Anterior cingulate cortex (tissue), 58 donors: ENCODE results near the gene XPNPEP1.

ENCODE experiments used
- DNase-seq, 58 donors: peaks; one replicate each; lab custom pipeline; 2025; lab: John Stamatoyannopoulos, UW

XPNPEP1 gene

DNA sequence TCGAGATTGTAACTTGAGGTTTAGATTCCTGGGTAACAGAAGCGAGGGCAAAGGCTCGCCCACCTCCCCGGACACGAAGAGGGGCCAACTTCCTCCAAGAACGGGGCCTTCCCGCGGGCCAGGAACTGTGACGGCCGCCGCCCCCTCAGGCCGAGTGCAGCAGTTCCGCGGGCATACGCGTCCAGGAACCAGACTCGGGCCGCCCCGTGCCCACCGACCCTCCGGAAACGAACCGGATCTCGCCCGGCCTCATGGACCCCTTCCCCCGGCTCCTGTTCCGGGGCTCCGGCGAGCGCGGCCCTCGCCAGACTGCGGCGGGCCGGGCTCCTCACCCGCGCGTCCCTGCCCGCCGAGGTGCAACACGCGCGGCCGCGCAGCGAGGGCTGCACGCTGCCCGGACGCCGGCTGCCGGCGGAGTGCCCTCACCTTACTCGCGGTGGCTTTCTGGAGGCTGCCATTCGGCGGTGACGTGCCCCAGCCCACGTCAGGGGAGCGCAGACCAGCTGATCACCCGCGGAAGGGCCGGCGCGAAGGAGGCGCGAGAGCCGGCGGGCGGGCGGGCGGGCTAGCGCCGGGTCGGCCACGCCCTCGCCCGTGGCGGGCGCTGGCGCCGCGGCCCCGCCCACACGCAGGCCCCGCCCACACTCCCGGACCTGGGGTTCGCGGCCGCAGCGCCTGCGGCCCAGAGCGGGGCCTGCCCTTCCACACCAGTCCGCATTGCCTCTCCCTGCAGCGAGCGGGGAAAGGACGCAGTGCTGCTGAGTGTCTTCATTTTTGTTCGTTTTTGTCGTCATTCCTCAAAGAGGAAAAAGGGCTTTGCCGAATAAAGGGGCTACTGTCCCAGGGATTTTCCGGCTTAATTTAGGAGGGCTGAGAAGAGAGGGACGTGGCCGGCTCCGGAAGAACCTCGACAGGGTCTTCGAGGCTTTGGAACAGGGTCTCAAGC, at the start of gene XPNPEP1:
Gene XPNPEP1, minus strand, starts transcription at position 536 of the 946 bp plus-strand sequence. Its CDS starts 78 bp downstream, at position 458.
- peak in 57 of 58 donors; percentile 24 to 92 (median 84) for DNase-seq

GRCh38 chr10:109972372-109973001, 49.2 kb upstream of the XPNPEP1 start:
- DNase-seq, result no peak

- DNase-seq, result no peak
Observed at GRCh38 chr10:109971634-109972033, 48.3 kb upstream of the XPNPEP1 start.

DNA sequence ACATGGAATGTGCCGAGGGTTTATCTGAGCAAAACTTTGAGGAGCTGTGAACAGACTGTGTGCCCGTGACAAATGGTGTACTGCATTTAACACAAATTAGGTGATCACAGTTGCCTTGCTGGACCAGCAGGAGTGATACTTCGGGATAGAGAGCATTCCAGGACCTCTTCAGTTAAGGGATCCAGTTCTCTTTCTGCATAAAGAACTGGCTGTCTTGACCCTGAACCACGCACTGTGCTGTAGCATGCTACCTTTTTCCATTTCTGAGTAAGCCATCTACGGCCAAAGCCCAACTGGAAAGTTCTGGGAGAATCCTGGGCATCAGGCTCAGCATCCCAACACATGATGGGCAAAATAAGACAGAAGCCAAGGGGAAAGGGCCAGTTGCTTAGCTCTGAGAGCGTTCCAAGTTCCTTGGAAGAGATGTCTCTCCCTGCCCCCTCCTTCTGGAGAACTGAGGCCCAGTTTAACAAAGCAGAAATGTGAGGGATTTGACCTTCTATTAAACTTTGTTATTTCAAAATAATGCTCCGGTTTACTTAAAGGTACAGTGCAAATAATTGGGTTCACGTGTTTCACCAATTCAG, 46.5 kb upstream of the XPNPEP1 start:
- DNase-seq, result peak in 5 of 58 donors; percentile 8 to 27 (median 20)

DNA sequence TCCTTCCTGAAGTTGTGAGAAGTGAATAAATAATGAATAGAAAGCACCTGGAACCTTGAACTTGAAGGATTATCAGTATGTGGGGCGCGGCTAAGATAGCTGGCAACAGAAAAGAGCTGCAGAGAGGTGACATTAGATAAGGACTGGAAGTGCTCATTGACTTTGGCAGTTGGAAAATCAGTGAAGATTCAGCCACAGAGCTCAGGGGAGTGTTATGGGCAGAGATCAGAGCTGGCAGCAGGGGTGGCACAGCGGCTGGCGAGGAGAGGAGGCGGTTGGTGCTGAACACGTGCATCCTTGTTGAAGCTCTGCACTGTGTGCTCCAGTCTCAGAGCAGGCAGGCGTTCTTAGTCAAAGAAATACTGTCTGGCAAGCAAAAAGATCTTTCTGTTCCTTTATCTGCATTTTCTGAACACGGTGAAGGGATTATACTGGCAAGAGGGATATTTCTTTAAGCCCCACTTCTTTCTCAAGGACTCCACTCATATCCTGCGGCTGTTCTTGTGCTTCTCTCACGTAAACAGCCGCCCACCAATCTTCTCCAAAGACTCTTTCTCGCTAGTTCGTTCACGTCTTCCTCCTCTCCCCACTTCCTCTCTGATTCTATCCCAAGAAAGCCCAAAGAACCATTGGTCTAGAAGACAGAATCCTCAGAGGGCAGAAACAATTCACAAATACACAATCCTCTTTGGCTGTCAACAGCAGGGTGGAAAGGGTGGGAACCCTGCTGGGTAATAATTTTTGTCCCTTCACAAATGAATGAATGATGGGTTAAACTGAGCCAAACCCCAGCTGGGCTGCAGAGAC, 45.8 kb upstream of the XPNPEP1 start:
- peak in 42 of 58 donors; percentile 14 to 73 (median 42) for DNase-seq

- DNase-seq, result no peak
Observed at GRCh38 chr10:109967739-109968088, 44.4 kb upstream of the XPNPEP1 start.

- DNase-seq, result no peak
Observed at GRCh38 chr10:109966961-109967738, 43.8 kb upstream of the XPNPEP1 start.

DNA sequence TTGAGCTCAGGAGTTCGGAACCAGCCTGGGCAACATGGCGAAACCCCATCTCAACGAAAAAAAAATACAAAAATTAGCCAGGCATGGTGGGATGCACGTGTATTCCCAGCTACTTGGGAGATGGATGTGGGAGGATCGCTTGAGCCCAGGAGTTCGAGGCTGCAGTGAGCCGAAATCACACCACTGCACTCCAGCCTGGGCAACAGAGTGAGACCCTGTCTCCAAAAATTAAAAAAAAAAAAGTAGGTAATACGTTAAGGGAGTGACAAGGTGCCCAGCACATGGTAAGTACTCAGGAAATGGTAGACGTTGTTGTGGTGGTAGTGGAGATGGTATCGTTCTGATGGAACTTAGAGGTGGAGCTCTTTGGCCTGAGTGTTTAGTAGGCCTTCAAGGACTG, 41.0 kb upstream of the XPNPEP1 start:
- no peak for DNase-seq

- DNase-seq, result no peak
Observed at GRCh38 chr10:109963439-109963838, 40.1 kb upstream of the XPNPEP1 start.

GRCh38 chr10:109962247-109962646, 38.9 kb upstream of the XPNPEP1 start:
- no peak for DNase-seq

DNA sequence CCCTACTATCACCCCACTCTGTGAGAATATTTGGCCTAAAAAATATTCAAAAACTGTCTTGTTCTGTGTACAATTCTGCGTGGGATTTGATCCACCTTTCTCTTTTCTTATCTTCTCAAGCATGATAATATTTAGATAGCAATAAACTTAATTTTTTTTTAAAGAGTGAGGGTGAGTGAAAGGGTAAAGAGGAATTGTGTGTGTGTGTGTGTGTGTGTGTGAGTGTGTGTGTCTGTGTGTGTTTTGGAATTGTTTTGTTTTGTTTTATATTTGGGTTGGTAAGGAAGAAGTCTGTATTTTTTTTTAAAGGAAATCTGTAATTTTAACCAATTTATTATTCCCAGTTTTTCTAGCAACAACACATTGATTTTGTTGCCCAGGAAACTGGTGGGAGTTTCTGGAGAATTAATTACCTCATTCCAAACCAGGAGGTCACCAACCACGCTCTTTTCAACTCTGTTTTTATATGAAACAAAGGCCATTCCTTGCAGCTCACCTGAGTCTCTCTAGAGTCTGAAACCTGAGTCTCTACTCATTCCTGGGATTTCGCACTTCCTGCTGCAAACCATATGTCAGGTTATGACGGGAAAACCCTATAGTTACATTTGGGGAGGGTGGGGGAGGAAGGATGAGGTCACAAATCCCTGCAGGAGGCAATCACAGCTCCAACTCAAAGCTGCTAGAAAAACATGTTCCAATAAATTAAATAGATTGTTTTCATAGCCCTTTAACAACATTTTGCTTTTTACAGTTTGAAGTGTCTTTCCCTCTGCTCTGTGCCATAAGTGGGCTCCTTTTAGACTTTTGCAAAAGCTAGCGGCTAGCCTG, 38.1 kb upstream of the XPNPEP1 start:
- no peak for DNase-seq

- no peak for DNase-seq
Observed at GRCh38 chr10:109960682-109961081, 37.4 kb upstream of the XPNPEP1 start.

DNA sequence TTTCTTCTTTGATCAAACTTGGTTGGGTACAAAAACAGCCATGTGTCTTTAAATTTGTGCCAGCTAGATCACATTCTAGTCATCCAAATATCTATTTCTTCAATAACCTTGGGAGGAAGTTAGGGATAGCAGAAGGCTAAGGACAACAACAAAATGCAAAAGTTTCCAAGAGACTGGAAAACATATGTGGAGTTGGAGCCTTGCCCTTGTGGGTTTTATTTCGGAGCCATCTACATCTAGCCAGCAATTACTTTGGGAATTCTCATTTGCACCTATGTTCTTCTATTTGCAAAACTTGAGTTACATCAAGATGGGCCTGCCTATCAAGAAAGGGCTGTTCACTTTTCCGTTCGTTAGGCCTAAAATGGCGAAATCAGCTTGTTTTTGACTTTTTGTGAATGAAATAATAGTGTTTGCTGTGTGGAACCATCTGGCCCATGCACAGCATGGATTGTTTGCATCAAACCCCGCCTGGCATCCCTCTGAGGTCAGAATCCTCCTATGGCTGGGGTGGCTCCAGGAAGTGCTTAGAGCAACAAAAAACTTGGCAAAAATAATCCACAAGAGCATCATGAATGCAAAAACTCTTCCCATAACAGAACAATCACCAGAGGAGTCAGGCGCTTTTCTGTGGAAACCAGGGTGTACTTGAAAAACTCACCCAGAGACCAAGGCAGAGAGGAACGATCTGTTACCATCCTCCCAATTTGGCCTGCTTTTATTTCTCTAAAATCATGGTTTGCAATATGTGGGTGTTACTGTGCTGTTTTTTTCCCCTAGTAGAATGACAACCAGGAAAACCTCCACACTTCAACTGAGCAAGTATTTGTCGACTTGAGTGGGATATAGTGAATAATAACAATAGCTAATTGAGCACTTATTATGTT, 36.2 kb upstream of the XPNPEP1 start:
- DNase-seq, result peak in 5 of 58 donors; percentile 18 to 59 (median 30)

DNA sequence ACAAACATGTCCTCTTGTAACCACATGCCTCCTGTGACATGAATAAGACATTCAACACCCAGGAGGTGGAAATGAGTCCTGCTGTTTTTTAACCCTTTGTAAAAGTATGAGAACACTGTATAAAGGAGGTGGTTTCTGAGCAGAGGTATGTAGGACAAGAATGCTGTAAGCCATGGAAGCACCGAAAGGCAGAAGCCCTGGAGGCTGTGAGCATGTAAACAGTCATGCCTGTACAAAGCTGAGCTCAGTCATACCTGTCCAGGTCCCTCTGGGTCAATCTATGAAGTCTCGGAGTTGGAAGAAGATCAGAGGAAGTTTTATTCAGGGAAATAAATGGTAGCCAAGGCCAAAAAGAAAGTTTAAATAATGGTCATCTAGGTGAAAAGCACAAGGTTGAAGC, 34.7 kb upstream of the XPNPEP1 start:
- DNase-seq, result no peak

- no peak for DNase-seq
Observed at GRCh38 chr10:109957092-109957797, 33.9 kb upstream of the XPNPEP1 start.

GRCh38 chr10:109956454-109957091, 33.3 kb upstream of the XPNPEP1 start:
- DNase-seq, result no peak

GRCh38 chr10:109953766-109954165, 30.5 kb upstream of the XPNPEP1 start:
- no peak for DNase-seq
